Liver (tissue), 3 donors: ENCODE data around the gene RARRES1.

Experiments used
- EGR1 ChIP-seq, 2 donors: IDR thresholded peaks; 2 replicates each; pipeline ENCODE4 v1.6.1; 2016 to 2018; ENCODE audit warnings: antibody characterized with exemption in 2 of 2, low read depth in 2 of 2
- FOXA1 ChIP-seq: IDR thresholded peaks from 2 replicates; pipeline ENCODE4 v1.6.1; 2016; ENCODE audit warnings: antibody characterized with exemption
- RXRA ChIP-seq, 2 donors: IDR thresholded peaks; 2 replicates each; pipeline ENCODE4 v1.6.1; 2017 to 2018; ENCODE audit warnings: antibody characterized with exemption in 2 of 2, mild to moderate bottlenecking in 1 of 2
- SP1 ChIP-seq: IDR thresholded peaks from 2 replicates; pipeline ENCODE4 v1.6.1; 2018; ENCODE audit warnings: antibody characterized with exemption, mild to moderate bottlenecking
- TAF1 ChIP-seq: conservative IDR thresholded peaks from 2 replicates; pipeline ENCODE4 v1.6.1; 2016; ENCODE audit warnings: antibody characterized with exemption, mild to moderate bottlenecking
- TF ChIP-seq, protein P1 (sequence below): fragments of 150-350 bp; IDR thresholded peaks from 2 replicates; pipeline ENCODE4 v1.5.1; 2017; ENCODE audit warnings: improper control_type of control experiment, low read depth, low read length; ENCODE audit not compliant: missing input control
- TF ChIP-seq, protein P2 (sequence below): IDR thresholded peaks from 2 replicates; pipeline ENCODE4 v1.6.1; 2016; ENCODE audit warnings: antibody characterized with exemption
- donor health status: healthy.
- donor health status: healthy.

DNA sequence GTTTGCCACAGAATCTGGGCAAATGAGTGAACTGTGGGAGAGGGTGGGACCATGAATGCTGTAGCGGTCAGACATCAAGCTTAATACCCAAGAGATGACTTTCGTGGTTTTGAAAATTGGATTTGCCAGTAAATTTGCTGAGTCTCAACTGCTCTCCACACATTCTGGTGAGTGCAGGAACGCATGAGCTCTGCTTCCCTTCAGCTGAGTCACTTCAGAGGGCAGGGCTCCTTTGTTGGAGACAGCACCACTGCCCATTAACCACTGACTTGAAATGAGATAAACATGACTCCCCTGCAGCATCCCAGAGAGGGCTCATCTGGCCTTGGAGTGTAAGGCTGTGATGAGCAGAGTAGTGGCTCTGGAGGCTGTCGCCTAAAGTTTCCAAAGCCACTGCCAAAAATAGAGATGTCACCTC lies 22.6 kb downstream of the RARRES1 start:
- TF ChIP-seq, protein P1, sequence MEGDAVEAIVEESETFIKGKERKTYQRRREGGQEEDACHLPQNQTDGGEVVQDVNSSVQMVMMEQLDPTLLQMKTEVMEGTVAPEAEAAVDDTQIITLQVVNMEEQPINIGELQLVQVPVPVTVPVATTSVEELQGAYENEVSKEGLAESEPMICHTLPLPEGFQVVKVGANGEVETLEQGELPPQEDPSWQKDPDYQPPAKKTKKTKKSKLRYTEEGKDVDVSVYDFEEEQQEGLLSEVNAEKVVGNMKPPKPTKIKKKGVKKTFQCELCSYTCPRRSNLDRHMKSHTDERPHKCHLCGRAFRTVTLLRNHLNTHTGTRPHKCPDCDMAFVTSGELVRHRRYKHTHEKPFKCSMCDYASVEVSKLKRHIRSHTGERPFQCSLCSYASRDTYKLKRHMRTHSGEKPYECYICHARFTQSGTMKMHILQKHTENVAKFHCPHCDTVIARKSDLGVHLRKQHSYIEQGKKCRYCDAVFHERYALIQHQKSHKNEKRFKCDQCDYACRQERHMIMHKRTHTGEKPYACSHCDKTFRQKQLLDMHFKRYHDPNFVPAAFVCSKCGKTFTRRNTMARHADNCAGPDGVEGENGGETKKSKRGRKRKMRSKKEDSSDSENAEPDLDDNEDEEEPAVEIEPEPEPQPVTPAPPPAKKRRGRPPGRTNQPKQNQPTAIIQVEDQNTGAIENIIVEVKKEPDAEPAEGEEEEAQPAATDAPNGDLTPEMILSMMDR: no peak
- TF ChIP-seq RXRA (IDR thresholded peaks at IDR 0.05): no peak
- TF ChIP-seq, protein P2, sequence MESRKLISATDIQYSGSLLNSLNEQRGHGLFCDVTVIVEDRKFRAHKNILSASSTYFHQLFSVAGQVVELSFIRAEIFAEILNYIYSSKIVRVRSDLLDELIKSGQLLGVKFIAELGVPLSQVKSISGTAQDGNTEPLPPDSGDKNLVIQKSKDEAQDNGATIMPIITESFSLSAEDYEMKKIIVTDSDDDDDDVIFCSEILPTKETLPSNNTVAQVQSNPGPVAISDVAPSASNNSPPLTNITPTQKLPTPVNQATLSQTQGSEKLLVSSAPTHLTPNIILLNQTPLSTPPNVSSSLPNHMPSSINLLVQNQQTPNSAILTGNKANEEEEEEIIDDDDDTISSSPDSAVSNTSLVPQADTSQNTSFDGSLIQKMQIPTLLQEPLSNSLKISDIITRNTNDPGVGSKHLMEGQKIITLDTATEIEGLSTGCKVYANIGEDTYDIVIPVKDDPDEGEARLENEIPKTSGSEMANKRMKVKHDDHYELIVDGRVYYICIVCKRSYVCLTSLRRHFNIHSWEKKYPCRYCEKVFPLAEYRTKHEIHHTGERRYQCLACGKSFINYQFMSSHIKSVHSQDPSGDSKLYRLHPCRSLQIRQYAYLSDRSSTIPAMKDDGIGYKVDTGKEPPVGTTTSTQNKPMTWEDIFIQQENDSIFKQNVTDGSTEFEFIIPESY: no peak
- no peak for TF ChIP-seq FOXA1
- TF ChIP-seq EGR1 (IDR thresholded peaks at IDR 0.05; ENCODE audit: low read depth in 2 of 2): no peak
- TF ChIP-seq TAF1: no peak
- TF ChIP-seq SP1: no peak
